ENCODE measurements around the gene ZDHHC20.

- no peak for TF ChIP-seq CTCF (IDR thresholded peaks at IDR 0.05 in 2 of 3, conservative IDR thresholded peaks at IDR 0.05 in 1 of 3; ENCODE audit: borderline replicate concordance in 1 of 3, insufficient read depth in 1 of 3, low read depth in 2 of 3, low read length in 2 of 3)
- TF ChIP-seq ZNF274 (IDR thresholded peaks at IDR 0.05; ENCODE audit: low read depth, low read length), result no peak
- TF ChIP-seq SIN3A (IDR thresholded peaks at IDR 0.05; ENCODE audit: low read depth), result no peak
- TF ChIP-seq RAD21 (IDR thresholded peaks at IDR 0.05; ENCODE audit: low read depth), result no peak
- no peak for TF ChIP-seq SRF (IDR thresholded peaks at IDR 0.05; ENCODE audit: low read depth)
- TF ChIP-seq MAX (IDR thresholded peaks at IDR 0.05), result no peak
- TF ChIP-seq FOSL1 (IDR thresholded peaks at IDR 0.05; ENCODE audit: low read depth), result no peak
- TF ChIP-seq ATF3 (IDR thresholded peaks at IDR 0.05), result no peak
- no peak for TF ChIP-seq POLR2A (IDR thresholded peaks at IDR 0.05; ENCODE audit: borderline replicate concordance, extremely low read depth, insufficient read depth, insufficient read length)
- no peak for TF ChIP-seq ZBTB33 (IDR thresholded peaks at IDR 0.05; ENCODE audit: extremely low read depth, insufficient replicate concordance, low read length)
- TF ChIP-seq REST (IDR thresholded peaks at IDR 0.05; ENCODE audit: low read depth), result no peak
- TF ChIP-seq POLR2AphosphoS5 (IDR thresholded peaks at IDR 0.05; ENCODE audit: low read depth, low read length), result no peak
- TF ChIP-seq ZFX (IDR thresholded peaks at IDR 0.05), result no peak
- TF ChIP-seq EZH2phosphoT487 (IDR thresholded peaks at IDR 0.05; ENCODE audit: borderline replicate concordance), result no peak
Observed at GRCh38 chr13:21429211-21429610, 29.9 kb downstream of the ZDHHC20 start.
